Activated B cell treated with CpG ODN at 0.5 μM for 24 hours (primary cell): ENCODE results near the gene E4F1. TPM values are rescaled to one million over a fixed set of nuclear protein-coding genes. Genes with fewer than 3 reads are reported as not detected.
"Not testable (repeated sequence)": the region's sequence is repeated elsewhere in the genome, so short reads cannot be mapped to it uniquely, and the experiment has no call there.

ENCODE experiments used
- ATAC-seq: fragments of 200-7000 bp; cut with Tn5 transposase; one replicate; pipeline ENCODE4 v1.10.0; 2021; ENCODE audit warnings: low read depth, mild to moderate bottlenecking, moderate library complexity
- CTCF ChIA-PET: fragments of 350-600 bp; sonication (Branson Sonifier 250); formaldehyde crosslinking; loops from one replicate; lab custom pipeline; 2021; ENCODE audit warnings: antibody characterized with exemption; lab: Charles Lee
- POLR2A ChIA-PET: fragments of 350-600 bp; sonication (Branson Sonifier 250); formaldehyde crosslinking; loops from one replicate; lab custom pipeline; 2021; ENCODE audit warnings: antibody characterized with exemption; lab: Charles Lee
- DNase-seq: peaks from one replicate; pipeline ENCODE4 v3.0.0; 2022
- H3K27ac Mint-ChIP-seq: one replicate; pipeline ENCODE4 v1.8.0; 2020; ENCODE audit warnings: mixed read lengths
- H3K27me3 Mint-ChIP-seq: one replicate; pipeline ENCODE4 v1.8.0; 2021; ENCODE audit warnings: mixed read lengths
- H3K36me3 Mint-ChIP-seq: one replicate; pipeline ENCODE4 v1.8.0; 2021; ENCODE audit warnings: low read depth, mixed read lengths
- H3K4me1 Mint-ChIP-seq: one replicate; pipeline ENCODE4 v1.8.0; 2021; ENCODE audit warnings: mixed read lengths
- H3K4me3 Mint-ChIP-seq: one replicate; pipeline ENCODE4 v1.8.0; 2020; ENCODE audit warnings: mild to moderate bottlenecking, mixed read lengths
- H3K9me3 Mint-ChIP-seq: one replicate; pipeline ENCODE4 v1.8.0; 2020; ENCODE audit warnings: mixed read lengths
- CTCF ChIP-seq: fragments of 200-600 bp; IDR thresholded peaks from one replicate; pipeline ENCODE4 v1.8.0; 2022; ENCODE audit warnings: antibody characterized with exemption, mild to moderate bottlenecking
- intact Hi-C: fragments of 100-400 bp; cut with micrococcal nuclease; formaldehyde crosslinking; loops from one replicate; pipeline ENCODE4 v1.15.1; 2024
- total RNA-seq: library from RNA; stranded (reverse); gene quantifications from 2 replicates; pipeline ENCODE4 v1.2.3, GENCODE V29; 2022

E4F1 gene
- total RNA-seq, 1 donor from 2014 or later, result 29.9 TPM

DNA sequence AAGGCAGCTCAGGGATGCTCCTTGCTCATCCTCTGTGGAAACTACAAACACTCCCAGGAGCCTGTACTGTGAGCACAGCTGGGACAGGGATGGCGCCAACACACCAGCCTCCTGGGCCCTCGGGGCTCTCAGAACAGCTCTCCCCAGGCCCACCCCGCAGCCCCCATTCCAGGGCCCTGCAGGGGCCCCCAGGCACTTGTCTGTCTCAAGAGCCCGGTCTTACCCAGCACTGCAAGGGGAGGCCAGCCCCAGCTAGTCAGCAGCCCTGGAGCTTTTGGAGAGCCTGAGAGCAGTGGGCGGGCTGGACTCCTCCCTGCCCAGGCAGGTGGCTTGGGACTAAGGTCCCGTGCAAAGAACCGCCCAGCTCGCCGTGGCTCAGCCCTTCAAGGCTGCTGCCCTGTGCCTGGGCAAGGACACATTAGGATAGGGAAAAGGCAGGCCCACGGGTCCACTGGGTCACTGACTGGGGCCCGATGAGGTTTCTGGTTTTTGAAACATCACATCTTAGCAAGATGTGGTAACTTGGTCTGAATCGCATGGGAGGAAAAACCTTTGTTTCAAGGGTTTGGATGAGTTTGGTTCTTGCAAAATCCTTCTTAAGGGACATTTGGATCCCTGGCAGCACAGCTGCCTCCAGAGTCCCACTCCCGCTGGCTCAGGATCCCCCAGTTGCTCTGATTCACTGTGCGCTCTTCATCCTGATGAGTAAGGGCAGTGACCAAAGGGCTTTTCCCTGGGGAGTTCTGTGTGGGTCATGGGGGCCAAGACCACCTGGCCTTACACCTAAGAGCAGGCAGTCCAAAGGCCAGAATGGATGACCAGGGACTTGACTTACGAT is 15.7 kb downstream of the E4F1 start:
- no peak for ATAC-seq
- Mint-ChIP-seq H3K27ac (no peak overlapping the region), H3K4me1 (no peaks in the 10 kb centered on the region), H3K4me3 (no peak overlapping the region), H3K36me3 (peaks cover 35% of the 10 kb centered on the region), H3K9me3 (no peaks in the 10 kb centered on the region), H3K27me3 (peaks cover 2% of the 10 kb centered on the region)
- POLR2A ChIA-PET, result interaction anchor here (0.6 to 1.1 kb wide), 3 partner anchors 11 to 17 kb away, joined by 3 read pairs; no protein-coding TSS in a partner anchor
- TF ChIP-seq CTCF, result no peak
- CTCF ChIA-PET, result no interaction called here
- intact Hi-C loops, result no loop called here
- DNase-seq, result no peak

DNA sequence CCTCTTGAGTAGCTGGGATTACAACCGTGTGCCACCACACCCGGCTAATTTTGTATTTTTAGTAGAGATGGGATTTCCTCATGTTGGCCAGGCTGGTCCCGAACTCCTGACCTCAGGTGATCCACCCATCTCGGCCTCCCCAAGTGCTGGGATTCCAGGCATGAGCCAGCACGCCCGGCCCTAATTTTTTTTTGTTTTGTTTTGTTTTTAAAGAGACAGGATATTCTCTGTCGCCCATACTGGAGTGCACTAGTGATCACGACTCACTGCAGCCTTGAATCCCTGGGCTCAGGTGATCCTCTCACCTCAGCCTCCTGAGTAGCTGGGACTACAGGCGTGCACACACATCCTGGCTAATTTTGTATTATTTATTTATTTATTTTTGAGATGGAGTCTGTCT is 16.9 kb downstream of the E4F1 start:
- CTCF ChIA-PET, H3K4me1 Mint-ChIP-seq, H3K9me3 Mint-ChIP-seq, H3K27me3 Mint-ChIP-seq, DNase-seq, H3K27ac Mint-ChIP-seq, intact Hi-C loops, ATAC-seq, H3K4me3 Mint-ChIP-seq: not testable (repeated sequence)
- peaks cover 32% of the 10 kb centered on the region for H3K36me3 Mint-ChIP-seq
- POLR2A ChIA-PET, result interaction anchor here (2.3 kb wide), 1 partner anchor 11 kb away, joined by 7 read pairs; the partner anchor contains the start of gene ECI1

GRCh38 chr16:2242598-2242997 is 19.2 kb downstream of the E4F1 start:
- Mint-ChIP-seq H3K27ac (no peak overlapping the region), H3K4me3 (no peak overlapping the region), H3K9me3 (no peaks in the 10 kb centered on the region), H3K36me3 (peaks cover 42% of the 10 kb centered on the region), H3K27me3 (no peaks in the 10 kb centered on the region), H3K4me1 (no peaks in the 10 kb centered on the region)
- CTCF ChIA-PET, result no interaction called here
- POLR2A ChIA-PET, result interaction anchor here (2.3 kb wide), 1 partner anchor 9 kb away, joined by 7 read pairs; the partner anchor contains the start of gene ECI1
- TF ChIP-seq CTCF, result no peak
- intact Hi-C loops, result no loop called here
- DNase-seq (no peak), ATAC-seq (no peak)

GRCh38 chr16:2243031-2243528 is 19.7 kb downstream of the E4F1 start:
- H3K9me3 Mint-ChIP-seq, result no peaks in the 10 kb centered on the region
- intact Hi-C loops, result no loop called here
- H3K4me1 Mint-ChIP-seq, result no peaks in the 10 kb centered on the region
- no peak for ATAC-seq
- peaks cover 42% of the 10 kb centered on the region for H3K36me3 Mint-ChIP-seq
- H3K4me3 Mint-ChIP-seq, result no peak overlapping the region
- H3K27me3 Mint-ChIP-seq, result no peaks in the 10 kb centered on the region
- POLR2A ChIA-PET, result no interaction called here
- TF ChIP-seq CTCF, result no peak
- H3K27ac Mint-ChIP-seq, result no peak overlapping the region
- CTCF ChIA-PET, result no interaction called here
- no peak for DNase-seq

- ChIA-PET CTCF (no interaction called here), POLR2A (no interaction called here)
- Mint-ChIP-seq H3K4me3 (no peak overlapping the region), H3K9me3 (no peaks in the 10 kb centered on the region), H3K27ac (no peak overlapping the region), H3K36me3 (peaks cover 42% of the 10 kb centered on the region), H3K4me1 (no peaks in the 10 kb centered on the region), H3K27me3 (no peaks in the 10 kb centered on the region)
- intact Hi-C loops, result no loop called here
- TF ChIP-seq CTCF, result no peak
- DNase-seq (no peak), ATAC-seq (no peak)
Measured at GRCh38 chr16:2243781-2244180, 20.4 kb downstream of the E4F1 start.
